GM21526 (cell line): Measurements from ENCODE around the gene EFHB.
"Not testable (repeated sequence)": the region's sequence is repeated elsewhere in the genome, so short reads cannot be mapped to it uniquely, and the experiment has no call there.

Experiments used
- ATAC-seq: cut with Tn5 transposase; IDR thresholded peaks from one replicate; pipeline ENCODE4 v1.9.1; 2021; ENCODE audit warnings: moderate library complexity; ENCODE audit not compliant: unreplicated experiment, low FRiP score

EFHB gene

GRCh38 chr3:19931767-19932188, 2.2 kb downstream of the EFHB start:
- ATAC-seq, result peak; percentile 47

GRCh38 chr3:19931180-19931692, 2.8 kb downstream of the EFHB start:
- peak; percentile 69 for ATAC-seq

GRCh38 chr3:19920401-19921080, 13.5 kb downstream of the EFHB start:
- ATAC-seq, result no peak

GRCh38 chr3:19917167-19917566, 16.9 kb downstream of the EFHB start:
- no peak for ATAC-seq

- no peak for ATAC-seq
These were observed 22.6 kb downstream of the EFHB start for GRCh38 chr3:19911452-19911851.

- ATAC-seq, result no peak
These were observed 26.5 kb downstream of the EFHB start for GRCh38 chr3:19907523-19907922.

- no peak for ATAC-seq
These were observed 30.4 kb downstream of the EFHB start for GRCh38 chr3:19903649-19904048.

GRCh38 chr3:19901918-19902317, 32.1 kb downstream of the EFHB start:
- no peak for ATAC-seq

- ATAC-seq, result no peak
These were observed 32.7 kb downstream of the EFHB start for GRCh38 chr3:19901337-19901736.

- not testable (repeated sequence) for ATAC-seq
These were observed 34.2 kb downstream of the EFHB start for GRCh38 chr3:19899833-19900232.

- no peak for ATAC-seq
These were observed 34.8 kb downstream of the EFHB start for GRCh38 chr3:19899264-19899663.

GRCh38 chr3:19898721-19899120, 35.3 kb downstream of the EFHB start:
- no peak for ATAC-seq

- ATAC-seq, result no peak
These were observed 42.3 kb downstream of the EFHB start for GRCh38 chr3:19891740-19892139.

- no peak for ATAC-seq
These were observed 45.4 kb downstream of the EFHB start for GRCh38 chr3:19888428-19889152.

GRCh38 chr3:19887122-19887521, 46.9 kb downstream of the EFHB start:
- ATAC-seq, result not testable (repeated sequence)

GRCh38 chr3:19886404-19886803, 47.6 kb downstream of the EFHB start:
- no peak for ATAC-seq

- peak; percentile 63 for ATAC-seq
These were observed 48.5 kb downstream of the EFHB start for GRCh38 chr3:19885468-19885867.

- ATAC-seq, result no peak
These were observed 52.2 kb downstream of the EFHB start for GRCh38 chr3:19881852-19882251.

- ATAC-seq, result no peak
These were observed 53.0 kb downstream of the EFHB start for GRCh38 chr3:19881036-19881435.

GRCh38 chr3:19877656-19878055, 56.4 kb downstream of the EFHB start:
- no peak for ATAC-seq

- ATAC-seq, result peak; percentile 92
These were observed 67.2 kb downstream of the EFHB start for GRCh38 chr3:19866751-19867347.
